GM19238 (cell line): ENCODE results near the gene FBXO42.
A peak's percentile ranks its signal among the peaks of the same experiment; 100 is the strongest.
"Not testable (repeated sequence)": the region's sequence is repeated elsewhere in the genome, so short reads cannot be mapped to it uniquely, and the experiment has no call there.

Experiments used
- DNase-seq: peaks from one replicate; pipeline ENCODE4 v3.0.0; 2011; ENCODE audit warnings: low spot score; ENCODE audit not compliant: insufficient read length

FBXO42 gene

GRCh38 chr1:16372535-16373285, 20.4 kb upstream of the FBXO42 start:
- no peak for DNase-seq

DNA sequence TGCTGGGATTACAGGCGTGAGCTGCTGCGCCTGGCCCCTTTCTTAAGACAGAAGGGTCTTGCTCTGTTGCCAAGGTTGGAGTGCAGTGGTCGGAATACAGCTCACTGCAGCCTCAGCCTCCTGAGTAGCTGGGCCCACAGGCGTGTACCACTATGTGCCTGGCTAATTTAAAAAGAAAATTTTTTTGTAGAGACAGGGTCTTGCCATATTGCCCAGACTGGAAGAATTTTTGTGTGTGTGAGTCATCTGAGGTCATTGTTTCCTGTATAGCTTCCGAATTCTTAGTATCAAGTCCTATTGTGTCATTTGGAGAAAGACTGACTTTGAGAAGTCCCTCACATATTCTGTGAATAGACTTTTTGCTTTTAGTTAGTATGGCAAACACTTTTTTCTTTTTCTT, 19.4 kb upstream of the FBXO42 start:
- DNase-seq = no peak

DNA sequence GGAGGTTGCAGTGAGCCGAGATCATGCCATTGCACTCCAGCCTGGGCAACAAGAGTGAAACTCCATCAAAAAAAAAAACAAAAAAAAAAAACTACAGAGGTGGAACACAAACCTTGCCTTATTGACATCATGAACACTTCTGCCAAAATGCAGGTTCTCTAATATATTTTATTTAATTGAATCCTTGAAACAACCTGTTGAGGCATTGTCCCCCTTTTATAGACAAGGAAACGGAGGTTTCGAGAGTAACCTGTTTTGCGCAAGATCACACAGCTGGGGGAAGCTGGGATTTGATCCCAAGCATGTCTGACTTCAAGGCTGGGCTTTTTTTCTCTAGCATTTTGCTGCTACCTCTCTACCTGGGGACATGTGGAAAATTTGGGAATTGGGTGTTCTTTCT, 17.5 kb upstream of the FBXO42 start:
- DNase-seq = no peak

- no peak for DNase-seq
These were observed 15.9 kb upstream of the FBXO42 start for GRCh38 chr1:16367968-16368890.

- peak; percentile 58 for DNase-seq
These were observed 15.1 kb upstream of the FBXO42 start for GRCh38 chr1:16367258-16367967.

DNA sequence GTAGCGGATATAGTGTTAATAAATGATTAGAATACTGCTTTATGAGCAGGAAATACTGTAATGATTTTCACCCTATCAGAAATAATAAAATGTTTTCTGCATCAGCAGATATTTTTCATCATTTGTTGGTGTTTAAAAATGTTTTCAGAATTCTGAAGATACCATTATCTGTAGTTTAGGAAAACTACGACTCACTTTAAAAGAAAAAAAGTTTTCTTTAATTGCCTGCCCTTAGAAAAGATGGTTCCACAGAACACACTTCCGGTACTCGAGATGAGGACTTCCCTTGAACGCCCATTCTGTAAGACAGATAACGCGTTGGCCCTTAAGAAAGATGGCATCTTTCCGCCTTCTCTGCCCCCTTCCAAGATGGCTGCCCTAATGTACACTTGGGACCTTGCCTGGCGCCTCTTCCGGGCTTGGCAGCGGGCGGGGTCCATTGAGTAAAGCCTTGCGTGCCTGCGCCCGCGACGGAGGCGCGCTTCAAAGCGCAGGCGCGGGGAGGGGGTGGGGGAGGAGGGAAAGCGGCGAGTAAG, 14.5 kb upstream of the FBXO42 start, which contains the start of gene SZRD1:
TSS of gene SZRD1 (plus strand) at position 521 of the 536 bp plus-strand sequence. CDS start 16 bp downstream, outside the sequence.
- peak; percentile 69 for DNase-seq

GRCh38 chr1:16365146-16365498, 12.8 kb upstream of the FBXO42 start:
- not testable (repeated sequence) for DNase-seq

DNA sequence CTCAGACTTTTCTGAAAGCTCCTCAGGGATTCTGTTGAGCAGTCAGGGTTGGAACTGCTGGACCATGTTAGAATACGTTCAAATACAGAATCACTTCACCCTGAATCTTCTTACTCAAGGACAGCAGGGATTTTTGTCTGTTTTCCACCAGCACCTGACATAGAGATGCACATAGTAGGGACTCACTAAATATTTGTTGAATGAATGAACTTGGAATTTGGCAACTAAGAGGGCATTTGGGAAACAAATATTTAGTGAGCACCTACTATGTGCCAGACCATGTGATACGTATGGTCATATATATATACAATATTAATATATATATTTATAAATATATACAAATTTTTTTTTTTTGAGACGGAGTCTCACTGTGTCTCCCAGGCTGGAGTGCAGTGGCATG, 4.6 kb upstream of the FBXO42 start:
- DNase-seq = no peak

DNA sequence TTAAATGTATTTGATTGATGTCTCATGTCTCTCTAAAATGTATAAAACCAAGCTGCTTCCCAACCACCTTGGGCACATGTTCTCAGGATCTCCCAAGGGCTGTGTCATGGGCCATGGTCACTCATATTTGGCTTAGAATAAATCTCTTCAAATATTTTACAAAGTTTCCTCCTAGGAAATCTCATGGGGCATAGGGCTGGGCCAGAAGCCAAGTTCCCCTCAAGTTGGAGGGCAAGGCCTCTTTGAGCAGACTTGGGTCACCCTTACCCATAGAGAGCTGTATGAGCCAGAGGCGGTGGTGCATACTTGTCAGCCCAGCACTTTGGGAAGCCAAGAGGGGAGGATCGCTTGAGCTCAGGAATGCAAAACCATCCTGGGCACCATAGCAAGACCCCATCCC, 2.3 kb upstream of the FBXO42 start:
- DNase-seq = no peak

- DNase-seq = no peak
These were observed 709 bp upstream of the FBXO42 start for GRCh38 chr1:16352842-16353535.

DNA sequence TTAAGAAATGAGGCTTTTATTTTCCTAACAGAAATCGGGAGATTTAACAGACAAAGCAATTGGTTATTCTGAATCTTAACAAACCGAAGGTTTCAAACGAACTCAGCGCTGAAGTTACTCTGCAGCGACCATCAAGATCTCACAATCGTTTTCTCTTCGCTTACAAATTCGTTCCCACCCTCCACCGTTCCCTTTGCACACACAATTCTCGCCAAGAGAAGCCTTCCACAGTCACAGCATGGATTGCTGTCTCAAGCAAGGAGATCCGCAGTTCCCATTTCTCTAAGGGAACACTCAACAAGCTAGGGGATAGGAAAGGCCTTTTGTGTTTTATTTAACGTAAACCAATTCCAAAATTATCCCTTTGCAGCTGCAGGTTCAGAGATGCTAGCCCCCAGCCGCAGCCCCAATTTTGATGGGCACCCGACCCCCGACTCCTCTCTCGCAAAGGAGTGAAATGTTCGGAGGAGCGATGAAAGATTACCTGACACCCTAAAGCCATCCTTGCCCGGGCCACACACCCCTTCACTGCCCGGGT, 755 bp downstream of the FBXO42 start:
- no peak for DNase-seq

- DNase-seq = no peak
These were observed 2.4 kb downstream of the FBXO42 start for GRCh38 chr1:16349847-16350406.

DNA sequence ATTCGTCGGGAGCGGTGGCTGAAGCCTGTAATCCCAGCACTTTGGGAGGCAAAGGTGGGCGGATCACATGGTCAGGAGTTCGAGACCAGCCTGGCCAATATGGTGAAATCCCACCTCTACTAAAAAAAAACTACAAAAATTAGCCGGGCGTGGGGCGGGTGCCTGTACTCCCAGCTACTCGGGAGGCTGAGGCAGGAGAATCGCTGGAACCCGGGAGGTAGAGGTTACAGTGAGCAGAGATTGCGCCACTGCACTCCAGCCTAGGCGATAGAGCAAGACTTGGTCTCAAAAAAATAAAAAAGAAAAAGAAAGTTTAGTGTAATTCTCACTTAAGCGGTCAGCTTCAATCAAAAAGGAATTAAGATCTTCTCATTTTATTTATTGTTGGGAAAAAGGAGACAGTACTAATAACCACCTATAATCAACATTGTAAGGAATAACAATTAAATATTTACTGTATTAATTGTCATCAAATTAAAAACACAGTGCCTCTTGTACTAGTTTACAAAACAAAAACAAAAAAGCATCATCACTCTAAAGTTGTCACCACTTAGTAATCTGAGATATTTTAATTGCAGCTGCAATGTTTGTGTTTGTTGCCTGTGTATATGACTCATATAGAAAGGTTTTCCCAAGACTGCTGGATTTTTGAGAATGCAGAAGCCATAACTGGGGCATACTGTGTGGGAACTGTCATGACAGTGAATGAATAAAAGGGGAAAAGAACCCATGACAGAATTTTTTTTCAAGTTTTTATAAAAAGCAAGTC, 3.7 kb downstream of the FBXO42 start:
- no peak for DNase-seq

- DNase-seq = not testable (repeated sequence)
These were observed 9.0 kb downstream of the FBXO42 start for GRCh38 chr1:16343276-16343675.

- DNase-seq = no peak
These were observed 9.8 kb downstream of the FBXO42 start for GRCh38 chr1:16342331-16343062.

- DNase-seq = no peak
These were observed 11.6 kb downstream of the FBXO42 start for GRCh38 chr1:16340673-16341072.

DNA sequence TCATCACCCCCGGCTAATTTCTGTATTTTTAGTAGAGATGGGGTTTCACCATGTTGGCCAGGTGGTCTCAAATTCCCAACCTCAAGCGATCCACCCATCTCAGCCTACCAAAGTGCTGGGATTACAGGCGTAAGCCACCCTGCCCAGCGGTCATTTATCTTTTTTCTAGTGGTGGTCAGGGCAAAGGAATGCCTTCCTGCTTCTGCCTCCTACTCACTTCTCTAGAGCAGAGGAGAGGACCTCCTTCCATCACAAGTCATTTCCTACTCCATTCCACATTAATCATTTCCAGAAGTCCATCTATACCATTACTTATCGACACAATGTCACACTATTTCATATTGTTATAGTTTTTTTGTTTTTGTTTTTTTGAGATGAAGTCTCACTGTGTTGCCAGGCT, 13.3 kb downstream of the FBXO42 start:
- no peak for DNase-seq

- no peak for DNase-seq
These were observed 17.5 kb downstream of the FBXO42 start for GRCh38 chr1:16334655-16335340.
